ENCODE data around the gene IL32.
A peak's percentile ranks its signal among the peaks of the same experiment; 100 is the strongest.

IL32 gene

DNA sequence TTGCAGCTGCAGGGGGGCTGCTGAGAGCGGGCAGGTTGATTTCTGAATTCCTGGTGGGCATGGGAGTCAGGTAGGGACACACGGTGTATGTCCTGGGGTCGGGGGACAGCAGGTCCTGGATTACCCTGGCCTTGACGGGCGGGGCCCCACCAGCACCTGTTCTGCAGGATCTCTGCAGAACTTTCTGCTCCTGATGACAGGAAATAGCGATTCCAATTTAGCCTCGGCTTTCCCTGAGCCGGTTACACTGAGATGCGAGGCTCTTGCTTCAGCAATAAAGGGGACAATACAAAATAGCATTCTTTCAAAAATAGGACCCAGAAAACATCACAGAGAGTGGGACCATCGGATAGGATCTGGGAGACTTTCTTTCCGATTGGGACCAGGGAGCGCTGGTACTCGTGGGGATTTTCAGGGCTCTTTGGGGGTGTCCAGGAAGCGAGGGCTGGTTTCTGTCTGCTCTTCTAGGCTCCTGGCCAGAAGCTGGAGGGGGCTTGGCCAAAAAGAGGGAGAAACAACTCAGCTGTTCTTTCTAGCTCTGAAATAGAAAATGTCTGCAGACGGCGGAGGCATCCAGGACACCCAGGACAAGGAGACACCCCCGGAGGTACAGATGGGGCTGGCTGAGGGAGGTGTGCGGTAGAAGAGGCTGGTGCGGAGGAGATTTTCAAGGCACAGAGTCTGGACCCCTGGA lies 47.6 kb downstream of the IL32 start:
- H3K4me3 ChIP-seq (ENCODE audit: low read depth, low read length) = peak overlapping the region; percentile 82
- peak overlapping the region; percentile 1 for H3K9ac ChIP-seq (ENCODE audit: low read depth, low read length)
- peaks cover 19% of the 10 kb centered on the region for H3K36me3 ChIP-seq (ENCODE audit: control insufficient read depth, insufficient read depth, low read length)
- peaks cover 11% of the 10 kb centered on the region for H3K4me1 ChIP-seq (ENCODE audit: control insufficient read depth, insufficient read depth, low read length)
- no peaks in the 10 kb centered on the region for H3K27me3 ChIP-seq (ENCODE audit: control insufficient read depth, insufficient read depth, low read length)
- no peaks in the 10 kb centered on the region for H3K9me3 ChIP-seq (ENCODE audit: control insufficient read depth, insufficient read depth, low read length)
- peak overlapping the region; percentile 21 for H3K27ac ChIP-seq (ENCODE audit: low read depth, low read length)

DNA sequence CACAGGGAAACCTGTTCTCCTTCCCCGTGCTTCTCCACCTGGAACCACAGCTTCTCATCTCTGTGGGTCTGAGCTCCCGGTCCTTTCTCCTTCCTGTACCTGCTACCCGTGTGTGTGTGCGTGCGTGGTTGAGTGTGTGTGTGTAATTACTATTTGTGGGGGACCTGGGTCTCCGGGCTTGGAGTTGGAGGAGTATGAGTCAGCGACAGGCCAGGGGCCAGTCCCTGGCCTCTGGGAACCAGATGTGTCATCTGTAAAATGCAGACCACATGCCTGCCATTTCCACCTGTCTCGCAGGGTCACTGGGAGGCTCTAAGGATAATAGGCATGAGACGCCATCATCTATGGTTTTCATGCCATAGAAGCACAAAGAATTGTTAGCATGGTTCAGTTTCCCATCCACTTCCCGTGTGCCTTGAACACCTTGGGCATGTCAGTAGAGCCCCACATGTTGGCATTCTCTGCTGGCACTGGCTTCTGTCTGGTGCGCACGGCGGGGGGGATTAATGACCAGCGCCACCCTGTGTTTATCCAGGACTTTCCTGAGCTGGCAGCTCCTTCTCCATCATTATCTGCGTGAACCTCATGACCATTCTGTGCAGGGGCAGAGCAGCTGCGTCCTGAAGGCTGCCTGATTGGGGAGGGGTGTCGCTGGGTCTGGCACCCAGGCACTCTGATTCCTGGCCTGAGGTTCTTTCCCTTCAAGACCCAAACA lies 48.5 kb downstream of the IL32 start:
- peak overlapping the region; percentile 82 for H3K4me3 ChIP-seq (ENCODE audit: low read depth, low read length)
- H3K4me1 ChIP-seq (ENCODE audit: control insufficient read depth, insufficient read depth, low read length) = peaks cover 11% of the 10 kb centered on the region
- H3K36me3 ChIP-seq (ENCODE audit: control insufficient read depth, insufficient read depth, low read length) = peaks cover 28% of the 10 kb centered on the region
- H3K27me3 ChIP-seq (ENCODE audit: control insufficient read depth, insufficient read depth, low read length) = no peaks in the 10 kb centered on the region
- no peaks in the 10 kb centered on the region for H3K9me3 ChIP-seq (ENCODE audit: control insufficient read depth, insufficient read depth, low read length)
- no peak overlapping the region for H3K9ac ChIP-seq (ENCODE audit: low read depth, low read length)
- H3K27ac ChIP-seq (ENCODE audit: low read depth, low read length) = no peak overlapping the region

DNA sequence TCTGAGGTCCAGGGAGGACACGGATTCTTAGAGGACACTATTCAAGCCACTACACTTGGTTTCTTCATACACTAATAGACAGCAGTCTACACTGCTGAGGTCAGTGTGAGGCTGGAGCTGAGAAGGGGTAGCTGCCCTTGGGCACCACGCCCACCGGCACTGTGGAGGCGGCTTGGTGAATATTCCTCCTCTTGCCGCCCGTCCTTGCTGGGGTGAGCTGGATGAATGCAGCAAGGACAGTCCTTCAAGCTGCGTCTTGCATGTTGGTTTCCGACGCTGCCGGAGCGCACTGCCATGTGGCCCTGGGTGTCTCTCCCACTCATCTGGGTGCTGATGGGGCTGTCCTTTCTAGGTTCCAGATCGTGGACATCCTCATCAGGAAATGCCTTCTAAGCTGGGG lies 49.6 kb downstream of the IL32 start:
- no peaks in the 10 kb centered on the region for H3K27me3 ChIP-seq (ENCODE audit: control insufficient read depth, insufficient read depth, low read length)

DNA sequence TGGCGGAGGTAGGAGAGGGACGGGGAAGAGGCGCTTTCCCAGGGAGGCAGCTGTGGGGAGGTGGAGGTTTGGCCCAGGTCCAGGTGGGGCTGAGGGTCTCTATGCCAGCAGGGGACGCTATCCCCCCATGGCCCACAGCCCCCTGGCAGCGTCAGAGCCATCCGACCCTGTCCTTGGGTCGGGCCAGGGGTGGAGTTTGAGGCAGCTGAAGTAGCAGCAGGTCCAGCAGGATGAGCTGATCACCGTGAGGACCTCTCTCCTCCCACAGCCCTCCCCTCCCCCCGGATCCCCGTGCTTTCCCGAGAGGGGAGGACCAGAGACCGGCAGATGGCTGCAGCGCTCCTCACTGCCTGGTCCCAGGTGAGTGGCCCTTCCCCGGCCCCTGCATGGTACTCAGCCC lies 50.1 kb downstream of the IL32 start:
- Histone ChIP-seq H3K9me3 (ENCODE audit: control insufficient read depth, insufficient read depth, low read length) (no peaks in the 10 kb centered on the region), H3K27me3 (ENCODE audit: control insufficient read depth, insufficient read depth, low read length) (no peaks in the 10 kb centered on the region), H3K4me1 (ENCODE audit: control insufficient read depth, insufficient read depth, low read length) (peaks cover 11% of the 10 kb centered on the region), H3K36me3 (ENCODE audit: control insufficient read depth, insufficient read depth, low read length) (peaks cover 43% of the 10 kb centered on the region), H3K9ac (ENCODE audit: low read depth, low read length) (no peak overlapping the region), H3K27ac (ENCODE audit: low read depth, low read length) (no peak overlapping the region), H3K4me3 (ENCODE audit: low read depth, low read length) (no peak overlapping the region)

More for the DNA sequence above, 49.6 kb downstream of the IL32 start:
- H3K9ac ChIP-seq (ENCODE audit: low read depth, low read length) = no peak overlapping the region
- H3K4me1 ChIP-seq (ENCODE audit: control insufficient read depth, insufficient read depth, low read length) = peaks cover 11% of the 10 kb centered on the region
- no peak overlapping the region for H3K4me3 ChIP-seq (ENCODE audit: low read depth, low read length)
- no peak overlapping the region for H3K27ac ChIP-seq (ENCODE audit: low read depth, low read length)
- H3K36me3 ChIP-seq (ENCODE audit: control insufficient read depth, insufficient read depth, low read length) = peaks cover 39% of the 10 kb centered on the region
- H3K9me3 ChIP-seq (ENCODE audit: control insufficient read depth, insufficient read depth, low read length) = no peaks in the 10 kb centered on the region

DNA sequence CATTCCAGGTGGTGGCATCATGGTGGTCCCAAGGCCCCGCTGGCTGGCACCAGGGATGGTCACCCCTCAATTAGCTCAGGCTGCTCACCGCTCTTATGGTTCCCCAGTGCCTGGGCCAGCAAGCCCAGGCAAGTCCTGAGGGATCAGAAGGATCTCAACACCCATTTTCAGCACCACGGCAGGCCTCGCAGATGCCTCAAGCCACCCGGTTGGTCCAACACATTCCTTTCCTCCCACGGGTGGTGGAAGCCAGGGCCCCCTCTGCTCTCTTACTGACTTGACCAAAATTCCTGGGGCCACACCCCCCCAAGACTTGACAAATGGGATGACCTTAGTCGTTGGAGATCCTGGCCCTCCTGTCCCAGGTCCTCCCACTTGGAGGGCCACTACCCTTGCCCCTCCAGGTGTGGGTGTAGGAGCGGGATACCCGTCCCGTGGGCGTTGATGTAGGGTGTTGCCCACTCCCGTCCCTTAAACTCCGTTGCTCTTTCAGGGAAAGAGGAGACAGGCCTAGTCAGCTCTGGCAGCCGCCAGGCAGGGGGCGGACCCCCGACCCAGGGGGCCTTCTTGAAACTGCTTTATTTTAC lies 52.9 kb downstream of the IL32 start:
- Histone ChIP-seq H3K36me3 (ENCODE audit: control insufficient read depth, insufficient read depth, low read length) (peaks cover 44% of the 10 kb centered on the region), H3K27ac (ENCODE audit: low read depth, low read length) (no peak overlapping the region), H3K4me3 (ENCODE audit: low read depth, low read length) (no peak overlapping the region), H3K9me3 (ENCODE audit: control insufficient read depth, insufficient read depth, low read length) (no peaks in the 10 kb centered on the region), H3K27me3 (ENCODE audit: control insufficient read depth, insufficient read depth, low read length) (no peaks in the 10 kb centered on the region), H3K4me1 (ENCODE audit: control insufficient read depth, insufficient read depth, low read length) (peaks cover 5% of the 10 kb centered on the region; the same call in 1 of the 2 replicates), H3K9ac (ENCODE audit: low read depth, low read length) (no peak overlapping the region)

DNA sequence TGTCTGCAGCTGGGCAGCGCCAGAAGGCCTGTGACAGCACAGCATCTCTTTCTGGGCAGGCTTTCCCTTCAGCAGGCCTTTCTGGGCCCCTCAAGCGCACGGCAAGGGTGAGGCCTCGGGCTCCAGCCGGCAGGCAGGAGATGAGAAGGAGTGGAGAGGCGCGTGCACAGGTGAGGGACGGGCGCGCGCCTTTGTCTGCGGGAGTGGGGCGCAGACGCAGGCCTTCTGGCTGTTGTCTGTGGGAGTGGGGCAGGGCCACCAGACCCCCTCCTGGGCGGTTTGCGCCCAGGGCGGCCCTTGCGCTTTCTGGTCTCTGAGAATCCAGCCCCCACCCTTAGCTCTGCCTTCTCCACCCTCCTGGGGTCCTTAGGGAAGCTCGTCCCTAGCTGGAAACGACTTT lies 53.4 kb downstream of the IL32 start:
- Histone ChIP-seq H3K36me3 (ENCODE audit: control insufficient read depth, insufficient read depth, low read length) (peaks cover 44% of the 10 kb centered on the region), H3K9ac (ENCODE audit: low read depth, low read length) (no peak overlapping the region), H3K4me1 (ENCODE audit: control insufficient read depth, insufficient read depth, low read length) (no peaks in the 10 kb centered on the region), H3K27me3 (ENCODE audit: control insufficient read depth, insufficient read depth, low read length) (no peaks in the 10 kb centered on the region), H3K4me3 (ENCODE audit: low read depth, low read length) (no peak overlapping the region), H3K9me3 (ENCODE audit: control insufficient read depth, insufficient read depth, low read length) (no peaks in the 10 kb centered on the region), H3K27ac (ENCODE audit: low read depth, low read length) (no peak overlapping the region)
